ENCODE results near the gene SLC1A3.
"Not testable (repeated sequence)": the region's sequence is repeated elsewhere in the genome, so short reads cannot be mapped to it uniquely, and the experiment has no call there.

SLC1A3 gene

DNA sequence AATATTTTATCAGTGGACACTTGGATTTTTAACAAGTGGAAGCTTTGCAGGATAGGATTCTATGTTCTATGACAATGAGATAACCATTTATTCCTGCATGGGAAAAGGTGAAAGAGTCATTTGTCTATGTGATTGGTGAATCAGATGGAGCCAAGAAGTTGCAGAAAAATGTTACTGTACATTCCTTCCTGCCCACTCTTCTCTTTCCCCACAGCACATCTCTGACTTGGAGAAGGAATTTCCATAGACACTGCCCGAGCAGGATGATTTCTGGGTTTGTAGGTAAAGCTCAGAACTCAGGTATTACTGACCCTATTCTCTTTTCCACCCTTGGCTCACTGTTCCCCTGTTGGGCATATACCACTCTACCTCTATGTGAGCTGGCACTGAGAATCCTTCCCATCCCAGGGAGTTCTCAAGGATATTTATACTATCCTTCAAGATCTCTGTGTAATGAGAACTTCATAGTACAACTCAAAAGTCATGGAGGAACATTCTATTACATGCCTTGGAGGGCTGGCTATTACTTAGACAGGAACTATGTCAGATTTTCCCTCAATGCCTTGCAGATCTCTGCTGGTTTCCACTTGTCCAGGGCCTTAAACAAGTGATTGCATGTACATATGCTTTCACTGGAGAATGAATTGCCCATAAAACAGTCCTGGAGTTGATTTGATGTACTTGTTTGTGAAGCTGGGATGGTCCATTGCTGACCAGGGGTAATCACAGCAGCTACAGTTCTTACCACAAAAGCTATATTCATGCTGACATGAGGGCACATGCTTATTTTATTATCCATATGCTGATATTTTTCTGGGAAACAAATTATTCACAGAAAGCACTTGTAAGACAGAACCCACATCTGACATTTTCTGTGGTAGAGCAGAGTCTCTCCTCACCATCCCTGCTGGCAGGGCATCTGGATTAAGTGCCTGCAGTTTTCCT is 24.1 kb downstream of the SLC1A3 start:
- no peak for DNase-seq (ENCODE audit: low read depth, low spot score)

DNA sequence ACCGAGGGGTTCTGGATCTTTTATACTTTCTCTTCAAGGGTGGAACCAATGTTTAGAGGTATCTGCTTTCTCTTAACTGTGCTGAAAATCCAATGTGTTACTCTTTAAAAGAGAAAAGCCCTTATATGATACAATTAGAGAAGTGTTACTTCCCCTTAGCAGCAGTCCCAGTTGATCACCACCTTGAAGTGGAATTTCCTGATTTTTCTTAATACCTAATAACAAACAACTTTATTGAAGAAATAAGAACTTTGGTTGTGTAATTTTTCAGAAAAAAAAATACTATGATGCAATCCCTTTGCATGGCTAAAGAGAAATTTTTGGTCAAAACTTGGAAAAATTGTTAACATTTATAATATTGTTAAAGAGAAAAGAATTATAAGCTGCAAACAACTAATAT is 24.7 kb downstream of the SLC1A3 start:
- no peak for DNase-seq (ENCODE audit: low read depth, low spot score)

DNA sequence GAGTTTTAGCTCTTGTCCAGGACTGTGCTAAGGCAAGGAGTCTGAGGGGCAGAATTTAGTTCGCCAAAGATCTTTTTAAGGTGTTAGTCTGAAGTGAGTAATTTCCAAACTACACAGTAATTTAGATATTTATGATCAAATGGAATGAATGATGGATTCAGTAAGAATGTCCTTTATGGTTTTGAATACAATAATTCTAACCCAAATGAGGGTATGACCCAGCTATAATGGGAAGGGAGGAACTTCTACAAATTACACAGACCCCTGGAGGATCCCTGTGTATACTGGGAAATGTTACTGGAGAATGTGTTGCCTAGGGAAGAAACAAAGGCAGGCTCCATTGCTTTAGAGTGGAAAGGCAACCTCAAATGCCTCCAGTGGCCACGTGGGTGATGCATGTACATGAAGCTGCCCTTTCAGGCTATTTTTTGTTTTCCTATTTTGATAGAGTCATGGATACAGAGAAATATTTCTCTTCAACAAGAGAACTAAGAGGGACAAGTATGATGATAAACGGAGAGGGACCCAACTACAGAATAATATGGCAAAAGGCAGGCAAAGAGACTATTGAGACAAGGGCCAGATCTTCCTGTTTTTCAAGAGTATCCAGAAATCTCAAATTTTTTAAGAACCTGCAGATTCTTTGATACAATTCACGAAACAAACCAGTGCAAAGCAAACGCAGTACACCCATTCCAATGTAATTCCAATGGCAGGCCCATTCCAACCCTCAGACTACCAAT is 25.4 kb downstream of the SLC1A3 start:
- DNase-seq (ENCODE audit: low read depth, low spot score) = no peak

GRCh38 chr5:36632363-36632664 is 25.9 kb downstream of the SLC1A3 start:
- no peak for DNase-seq (ENCODE audit: low read depth, low spot score)

DNA sequence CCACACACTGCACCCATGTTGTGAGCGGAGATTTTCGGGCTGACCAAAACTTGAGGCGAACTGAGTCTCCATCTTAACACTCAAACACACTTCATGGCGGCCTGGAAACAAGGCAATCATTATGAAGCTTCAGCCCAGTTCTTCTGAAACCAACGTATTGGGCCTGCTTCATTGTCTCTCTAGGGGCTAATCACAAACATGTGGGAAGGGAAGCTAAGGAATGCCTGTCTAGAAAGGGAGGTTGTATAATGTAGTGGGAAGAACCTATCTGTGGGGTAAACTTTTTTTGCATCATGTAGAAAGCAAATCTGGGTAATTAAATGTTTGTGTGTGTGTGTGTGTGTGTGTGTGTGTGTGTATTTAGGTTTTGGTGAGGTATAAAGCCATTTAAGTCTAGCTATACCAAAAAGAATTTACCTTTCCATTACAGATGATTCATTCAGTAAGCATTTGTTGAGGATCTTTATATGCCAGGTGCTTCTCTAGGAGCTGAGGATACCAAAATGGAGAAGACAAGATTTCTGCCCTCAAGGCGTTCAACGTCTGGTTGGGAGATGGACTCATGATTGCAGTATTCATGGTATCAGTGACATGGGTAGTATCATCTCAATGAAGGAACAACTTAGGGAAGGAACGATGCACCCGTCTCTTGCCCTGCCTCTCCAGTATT is 29.4 kb downstream of the SLC1A3 start:
- DNase-seq (ENCODE audit: low read depth, low spot score) = no peak

DNA sequence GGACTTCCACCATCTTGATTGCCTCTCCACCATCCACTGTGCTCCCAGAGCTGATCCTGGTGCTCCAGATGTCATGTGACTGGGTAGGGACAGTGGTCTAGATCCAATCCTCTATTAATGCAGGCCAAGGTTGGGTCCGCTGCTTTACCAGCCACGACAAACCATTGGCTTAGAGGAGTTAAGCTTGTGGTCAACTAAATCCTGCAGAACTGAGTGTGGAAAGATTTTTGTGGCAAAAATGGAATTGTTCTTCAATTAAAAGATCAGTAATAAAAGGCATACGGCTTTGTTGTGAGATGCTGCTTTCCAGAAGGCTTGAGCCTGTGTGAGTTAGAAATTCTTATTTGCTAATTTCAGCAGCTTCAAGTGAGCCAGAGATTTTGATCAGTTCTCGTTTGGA is 30.7 kb downstream of the SLC1A3 start:
- DNase-seq (ENCODE audit: low read depth, low spot score) = no peak

- no peak for DNase-seq (ENCODE audit: low read depth, low spot score)
Measured at GRCh38 chr5:36637516-36637915, 31.1 kb downstream of the SLC1A3 start.

GRCh38 chr5:36638056-36638455 is 31.6 kb downstream of the SLC1A3 start:
- DNase-seq (ENCODE audit: low read depth, low spot score) = no peak

DNA sequence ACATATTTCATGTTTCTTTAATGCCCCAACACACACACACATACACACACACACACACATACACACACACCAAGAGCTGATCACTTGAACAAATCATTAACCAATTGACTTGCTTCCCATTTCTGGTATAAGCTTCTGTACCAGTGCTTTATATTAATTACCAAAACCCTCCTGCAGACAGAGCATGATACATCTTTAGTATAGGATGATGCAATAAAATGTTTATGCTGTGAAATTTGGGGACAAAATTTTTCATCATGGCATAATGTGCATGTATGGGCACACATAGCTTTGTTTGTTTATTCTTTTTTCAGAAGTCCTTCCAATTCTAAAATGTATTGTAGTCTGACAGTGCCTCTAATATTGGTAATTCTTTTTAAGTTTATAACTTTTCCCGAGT is 34.5 kb downstream of the SLC1A3 start:
- no peak for DNase-seq (ENCODE audit: low read depth, low spot score)

GRCh38 chr5:36641431-36641830 is 35.0 kb downstream of the SLC1A3 start:
- no peak for DNase-seq (ENCODE audit: low read depth, low spot score)

DNA sequence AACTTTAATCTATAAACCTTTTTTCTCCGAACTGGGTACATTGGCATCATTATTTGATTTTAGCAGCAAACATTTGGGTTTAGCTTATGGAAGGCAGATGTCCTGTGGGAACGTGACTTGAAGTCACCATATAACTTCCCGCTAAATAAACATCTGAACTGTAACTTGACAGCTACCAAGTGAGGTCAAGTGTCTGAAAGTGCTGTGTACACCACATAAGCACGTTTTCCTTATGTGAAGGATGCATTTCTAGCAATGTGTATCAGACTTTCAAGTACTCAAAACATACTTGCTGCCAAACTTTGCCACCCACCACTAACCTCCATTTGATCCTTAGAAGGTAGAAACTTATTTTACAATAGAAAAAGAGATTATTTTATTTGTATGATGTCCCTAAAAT is 35.7 kb downstream of the SLC1A3 start:
- no peak for DNase-seq (ENCODE audit: low read depth, low spot score)

- DNase-seq (ENCODE audit: low read depth, low spot score) = no peak
Measured at GRCh38 chr5:36643162-36643561, 36.8 kb downstream of the SLC1A3 start.

DNA sequence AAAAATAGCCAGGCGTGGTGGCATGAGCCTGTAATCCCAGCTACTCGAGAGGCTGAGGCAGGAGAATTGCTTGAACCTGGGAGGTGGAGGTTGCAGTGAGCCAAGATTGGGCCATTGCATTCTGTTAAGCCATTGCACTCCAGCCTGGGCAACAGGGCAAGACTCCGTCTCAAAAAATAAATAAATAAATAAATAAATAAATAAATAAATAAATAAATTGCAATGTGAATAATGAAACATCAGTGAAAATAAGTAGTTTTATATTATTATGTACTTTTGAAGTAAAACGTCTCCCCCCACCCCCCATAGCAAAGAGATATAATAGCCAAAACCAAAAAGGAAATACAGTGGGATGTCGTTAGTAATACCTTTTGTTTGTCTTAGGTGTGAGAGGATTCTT is 37.4 kb downstream of the SLC1A3 start:
- DNase-seq (ENCODE audit: low read depth, low spot score) = not testable (repeated sequence)

DNA sequence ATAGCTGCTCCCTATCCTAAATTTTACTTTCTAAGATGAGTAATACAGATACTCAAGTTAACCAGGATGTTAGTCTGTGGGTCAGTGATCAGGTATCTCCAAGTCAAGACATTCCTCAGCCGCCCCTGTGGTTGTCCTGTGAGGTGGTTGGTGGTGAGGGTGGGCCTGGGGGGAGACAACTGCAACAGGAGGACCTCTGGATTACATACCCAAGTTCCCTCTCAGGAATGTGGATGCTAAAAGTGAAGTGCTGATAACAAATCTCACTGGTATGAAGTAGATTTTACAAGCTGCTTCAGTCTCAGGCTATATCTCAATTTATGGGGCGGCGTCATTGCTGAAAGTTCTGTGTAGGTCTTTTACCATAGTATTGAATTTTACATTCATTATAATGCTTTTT is 38.3 kb downstream of the SLC1A3 start:
- no peak for DNase-seq (ENCODE audit: low read depth, low spot score)

- no peak for DNase-seq (ENCODE audit: low read depth, low spot score)
Measured at GRCh38 chr5:36646100-36646499, 39.7 kb downstream of the SLC1A3 start.

GRCh38 chr5:36646507-36647023 is 40.2 kb downstream of the SLC1A3 start:
- DNase-seq (ENCODE audit: low read depth, low spot score) = no peak

GRCh38 chr5:36647046-36647445 is 40.6 kb downstream of the SLC1A3 start:
- DNase-seq (ENCODE audit: low read depth, low spot score) = no peak

DNA sequence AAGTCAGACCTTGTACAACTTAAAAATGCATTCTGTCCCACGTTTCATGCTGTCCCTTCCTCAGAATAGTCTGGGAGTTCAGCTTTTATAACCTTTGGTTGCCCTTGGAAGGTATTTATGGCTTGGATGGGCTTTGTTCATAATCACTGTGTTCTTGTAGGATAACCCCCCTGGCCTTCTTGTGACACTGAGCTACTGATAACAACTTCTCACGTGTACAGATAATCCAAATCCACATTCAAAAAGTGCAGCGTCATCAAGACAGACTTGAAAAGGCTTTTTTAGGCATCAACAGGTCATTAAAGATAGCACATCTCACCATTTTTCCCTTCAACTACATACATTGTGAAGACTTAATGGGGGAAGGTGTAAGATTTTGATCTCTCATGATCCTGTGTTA is 42.0 kb downstream of the SLC1A3 start:
- no peak for DNase-seq (ENCODE audit: low read depth, low spot score)

DNA sequence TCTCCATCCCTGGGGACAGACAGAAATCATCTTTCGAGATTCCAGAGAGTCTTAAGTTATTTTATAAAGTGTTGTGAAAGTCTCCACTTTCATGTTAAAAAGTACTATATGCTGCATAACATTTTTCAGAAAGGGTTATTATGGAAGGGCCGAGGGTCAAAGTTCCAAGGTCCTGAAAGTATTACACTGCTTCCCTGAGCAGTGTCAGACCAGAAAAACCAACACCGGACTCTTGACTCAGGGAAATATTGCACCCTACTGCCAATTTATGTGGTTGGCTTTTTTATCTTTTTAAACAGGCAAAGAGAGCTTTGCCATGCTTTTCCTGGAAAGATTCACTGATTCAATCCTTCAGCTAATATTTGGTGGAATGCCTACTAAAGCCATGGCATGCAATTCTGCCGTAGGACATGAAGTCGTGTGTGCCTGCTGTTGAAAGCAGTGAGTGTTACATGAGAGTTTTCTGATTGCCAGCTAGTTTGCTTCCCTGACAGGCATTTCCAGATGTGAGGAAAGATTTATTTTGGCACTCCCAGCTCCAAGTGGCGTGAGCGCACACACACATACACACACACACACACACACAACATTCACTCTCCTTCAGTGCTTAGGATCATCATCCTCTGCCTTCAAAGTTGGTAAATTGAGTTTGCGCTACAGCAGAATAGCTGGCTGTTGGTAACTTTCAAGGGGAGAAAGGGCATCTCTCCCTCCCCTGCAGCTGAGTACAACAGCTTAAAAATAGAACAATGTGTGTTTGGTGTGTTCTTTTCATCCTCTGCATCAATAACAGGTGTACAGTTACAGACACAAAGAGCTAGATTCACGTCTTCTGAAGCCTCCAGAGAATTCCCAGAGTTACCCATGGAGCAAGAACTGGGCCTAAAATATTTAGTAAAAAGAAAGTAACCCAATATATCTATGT is 45.6 kb downstream of the SLC1A3 start:
- no peak for DNase-seq (ENCODE audit: low read depth, low spot score)

DNA sequence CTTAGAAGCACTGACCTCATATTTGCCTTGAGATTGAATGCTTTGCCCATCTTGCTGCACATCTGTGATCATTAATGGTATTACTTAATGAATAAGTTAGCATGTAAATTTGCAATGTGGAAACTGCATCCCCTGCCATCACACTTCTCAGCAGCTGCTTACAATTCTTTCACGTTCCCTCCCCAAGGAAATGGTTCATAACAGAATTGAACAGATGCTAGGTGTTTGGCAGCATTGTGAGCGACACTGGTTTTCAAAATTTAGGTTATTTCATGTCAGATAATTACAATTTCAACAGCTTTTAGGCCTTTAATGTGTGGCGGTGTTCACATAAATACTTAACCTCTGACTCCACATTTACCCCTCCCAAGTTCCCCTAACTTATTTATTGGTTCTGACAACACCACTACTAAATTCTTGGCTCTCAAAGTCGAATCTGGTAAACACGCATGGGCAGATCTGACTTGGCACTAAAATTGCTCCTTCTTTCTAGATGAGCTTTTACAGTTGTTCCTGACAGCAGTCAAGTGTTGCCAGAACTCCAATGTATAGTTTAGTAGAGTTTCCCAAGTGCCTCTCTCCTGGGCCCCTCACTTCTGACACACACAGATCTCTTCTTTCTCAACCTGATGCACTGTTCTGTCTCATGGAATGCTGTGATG is 46.8 kb downstream of the SLC1A3 start:
- no peak for DNase-seq (ENCODE audit: low read depth, low spot score)

GRCh38 chr5:36654564-36654963 is 48.2 kb downstream of the SLC1A3 start:
- DNase-seq (ENCODE audit: low read depth, low spot score) = no peak

Measured in smooth muscle cell of the brain vasculature (primary cell).